ENCODE data around the gene SRP54.
"Not testable (repeated sequence)": the region's sequence is repeated elsewhere in the genome, so short reads cannot be mapped to it uniquely, and the experiment has no call there.

The SRP54 gene

DNA sequence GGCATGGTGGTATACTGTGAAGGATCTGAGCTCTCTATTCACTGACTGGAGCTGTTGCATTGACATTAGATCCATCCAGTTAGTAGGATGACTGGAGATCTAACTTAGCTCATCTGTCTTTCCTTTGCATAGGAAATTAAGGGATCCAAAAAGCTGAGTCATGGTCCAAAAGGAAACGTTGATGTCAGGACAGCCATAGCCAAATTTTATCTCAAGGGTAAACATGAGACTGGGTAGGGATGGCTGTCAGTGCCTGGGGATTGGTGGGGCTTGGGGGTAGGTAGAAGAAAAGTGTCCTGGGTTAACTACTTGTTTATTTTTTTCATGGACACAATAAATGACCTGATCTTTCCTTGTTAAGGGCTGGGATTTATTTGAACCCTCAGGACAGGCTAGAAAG, 67.9 kb downstream of the SRP54 start:
- DNase-seq = no peak

DNA sequence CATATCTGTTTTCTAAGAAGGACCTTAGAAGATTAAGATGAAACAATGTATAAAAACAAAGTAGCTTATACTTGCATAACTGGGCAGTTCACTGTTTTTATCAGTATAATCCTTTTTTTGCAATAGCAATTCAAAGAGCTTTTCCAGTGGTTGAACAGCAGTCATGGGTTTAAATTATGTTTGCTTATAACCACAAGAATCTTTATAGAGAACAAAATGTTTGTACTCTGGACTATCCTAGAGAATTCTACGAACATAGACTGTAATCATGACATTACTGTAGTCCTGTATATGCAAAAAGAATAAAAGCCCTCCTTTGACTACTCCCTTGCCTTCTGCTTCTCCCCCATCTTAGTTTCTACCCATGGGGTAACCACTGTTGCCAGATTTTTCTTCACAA, 69.0 kb downstream of the SRP54 start:
- no peak for DNase-seq

DNA sequence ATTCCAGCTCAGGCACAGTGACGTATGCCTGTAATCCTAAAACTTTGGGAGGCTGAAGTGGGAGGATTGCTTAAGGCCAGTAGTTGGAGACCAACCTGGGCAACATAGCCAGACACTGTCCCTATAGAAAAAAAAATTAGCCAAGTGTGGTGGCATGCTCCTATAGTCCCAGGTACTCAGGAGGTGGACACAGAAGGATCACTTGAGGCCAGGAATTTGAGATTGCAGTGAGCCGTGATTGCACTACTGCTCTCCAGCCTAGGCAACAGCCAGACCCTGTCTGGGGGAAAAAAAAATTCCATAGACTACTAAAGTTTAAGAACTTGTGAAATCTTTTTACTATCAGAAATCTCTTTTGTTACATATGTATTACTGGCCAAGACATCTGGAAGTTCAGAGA, 69.8 kb downstream of the SRP54 start:
- DNase-seq = no peak

DNA sequence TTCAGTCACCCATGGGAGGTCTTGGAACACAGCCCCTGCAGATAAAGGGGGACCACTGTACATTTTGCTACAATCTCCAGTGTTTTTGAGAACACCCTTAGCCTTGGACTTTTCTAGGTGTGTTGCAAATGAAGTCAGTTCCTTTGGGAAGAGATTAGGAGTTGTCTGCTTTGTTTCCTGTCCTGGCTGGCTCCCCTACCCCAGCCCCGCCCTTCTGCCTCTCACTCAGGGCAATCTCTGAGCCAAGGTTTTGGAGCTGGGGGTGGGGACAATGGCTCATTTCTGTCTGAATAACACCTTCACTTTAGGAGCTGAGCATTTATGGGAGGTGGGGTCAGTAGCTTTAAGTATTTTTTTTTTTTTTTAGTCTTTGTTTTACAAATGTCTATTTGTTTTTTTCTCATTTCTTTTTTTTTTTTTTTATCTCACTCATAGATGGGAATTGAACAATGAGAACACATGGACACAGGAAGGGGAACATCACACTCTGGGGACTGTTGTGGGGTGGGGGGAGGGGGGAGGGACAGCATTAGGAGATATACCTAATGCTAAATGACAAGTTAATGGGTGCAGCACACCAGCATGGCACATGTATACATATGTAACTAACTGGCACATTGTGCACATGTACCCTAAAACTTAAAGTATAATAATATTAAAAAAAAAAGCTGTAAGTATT, 78.5 kb downstream of the SRP54 start:
- DNase-seq = not testable (repeated sequence)

DNA sequence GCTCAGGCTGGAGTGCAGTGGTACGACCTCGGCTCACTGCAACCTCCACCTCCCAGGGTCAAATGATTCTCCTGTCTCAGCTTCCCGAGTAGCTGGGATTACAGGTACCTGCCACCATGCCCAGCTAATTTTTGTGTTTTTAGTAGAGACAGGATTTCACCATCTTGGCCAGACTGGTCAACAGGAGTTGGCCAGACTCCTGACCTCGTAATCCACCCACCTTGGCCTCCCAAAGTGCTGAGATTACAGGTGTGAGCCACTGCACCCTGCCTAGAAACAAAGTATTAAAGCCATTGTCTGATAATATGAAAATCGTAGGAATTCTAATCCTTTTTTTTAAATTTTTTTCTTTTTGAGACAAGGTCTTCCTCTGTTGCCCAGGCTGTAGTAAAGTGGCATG, 82.9 kb downstream of the SRP54 start:
- DNase-seq = not testable (repeated sequence)

DNA sequence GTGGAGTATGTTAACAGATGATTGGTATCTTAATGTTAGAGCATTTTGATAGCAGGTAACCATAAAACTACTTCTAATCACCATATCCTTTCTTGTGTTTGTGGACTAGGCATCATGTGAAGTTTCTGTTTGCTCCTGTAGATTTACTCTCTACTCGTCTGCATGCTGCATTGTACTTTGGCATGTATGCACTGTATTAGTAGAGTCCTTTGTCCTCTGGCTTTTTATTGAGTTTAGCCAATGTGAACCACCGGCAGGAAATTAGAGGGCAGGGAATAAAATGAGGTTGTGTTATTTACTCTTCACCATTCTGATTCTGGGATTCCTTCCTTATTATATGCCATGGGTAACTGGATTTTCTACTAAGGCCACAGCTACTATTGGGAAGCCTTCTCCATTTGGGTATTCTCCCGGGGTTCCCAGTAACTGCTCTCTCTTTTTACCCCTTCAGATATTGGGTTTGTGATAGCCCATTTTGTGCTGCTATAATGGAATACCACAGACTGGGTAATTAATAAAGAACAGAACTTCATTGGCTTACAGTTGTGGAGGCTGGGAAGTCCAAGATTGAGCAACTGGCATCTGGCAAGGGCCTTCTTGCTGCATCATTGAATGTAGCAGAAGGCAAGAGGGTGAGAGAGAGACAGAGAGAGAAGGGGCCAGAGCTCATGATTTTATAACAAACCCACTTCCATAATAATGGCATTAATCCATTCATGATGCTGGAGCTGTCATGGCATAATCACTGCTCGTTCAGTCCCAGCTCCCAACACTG, 85.6 kb downstream of the SRP54 start:
- no peak for DNase-seq

DNA sequence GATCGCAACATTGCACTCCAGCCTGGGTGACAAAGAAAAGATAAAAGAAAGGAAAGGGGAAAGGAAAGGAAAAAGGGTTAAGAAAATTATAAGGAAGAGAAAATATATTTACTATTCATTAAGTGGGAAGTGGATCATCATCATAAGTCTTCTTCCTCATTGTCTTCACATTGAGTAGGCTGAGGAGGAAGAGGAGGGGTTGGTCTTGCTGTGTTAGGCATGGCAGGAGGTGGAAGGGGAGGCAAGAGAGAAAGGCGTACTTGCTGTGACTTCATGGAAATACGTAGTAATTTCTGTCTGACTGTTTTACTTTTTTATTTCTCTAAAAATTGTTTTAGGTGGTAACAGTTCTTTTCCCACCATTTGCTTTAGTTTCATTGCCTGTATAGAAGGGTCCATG, 89.4 kb downstream of the SRP54 start:
- no peak for DNase-seq

DNA sequence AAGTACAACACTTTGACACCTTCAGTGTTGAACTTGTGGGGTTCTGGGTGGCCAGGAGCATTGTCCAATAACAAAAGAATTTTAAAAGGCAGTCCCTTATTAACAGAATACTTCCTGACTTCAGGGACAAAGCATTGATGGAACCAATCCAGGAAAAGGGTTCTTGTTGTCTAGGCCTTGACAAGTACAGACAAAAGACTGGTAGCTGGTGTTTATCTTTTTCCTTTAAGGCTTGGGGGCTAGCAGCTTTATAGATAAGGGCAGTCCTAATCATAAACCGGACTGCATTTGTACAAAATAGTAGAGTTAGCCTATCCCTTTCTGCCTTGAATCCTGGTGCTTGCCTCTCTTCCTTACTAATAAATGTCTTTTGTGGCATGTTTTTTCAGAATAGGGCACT, 90.7 kb downstream of the SRP54 start:
- DNase-seq = no peak

DNA sequence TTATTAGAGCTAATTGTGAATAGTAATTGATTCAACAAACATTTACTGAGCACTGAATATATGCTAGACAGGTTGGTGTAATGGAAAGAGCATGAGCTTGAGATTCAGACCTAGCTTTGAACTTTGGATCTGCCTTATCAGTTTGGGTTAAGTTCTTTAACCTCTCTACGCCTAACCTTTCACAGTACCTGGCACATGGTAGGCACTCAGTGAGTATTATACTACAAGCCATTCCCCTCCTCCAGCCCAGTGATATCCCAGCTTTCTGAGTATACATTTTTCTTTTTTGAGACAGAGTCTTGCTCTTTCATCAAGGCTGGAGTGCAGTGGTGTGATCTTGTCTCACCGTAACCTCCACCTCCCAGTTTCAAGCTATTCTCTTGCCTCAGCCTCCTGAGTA, 95.3 kb downstream of the SRP54 start:
- DNase-seq = no peak
